Measurements from ENCODE around the gene COL7A1. TPM values are rescaled to one million over a fixed set of nuclear protein-coding genes. Genes with fewer than 3 reads are reported as not detected.
A peak's percentile ranks its signal among the peaks of the same experiment; 100 is the strongest.

Gene COL7A1
- total RNA-seq, 1 donor from 2014 or later = 62.0 TPM

- H3K4me3 Mint-ChIP-seq (ENCODE audit: unreplicated experiment) = no peak overlapping the region
- no peak for DNase-seq
- TF ChIP-seq, protein P1, sequence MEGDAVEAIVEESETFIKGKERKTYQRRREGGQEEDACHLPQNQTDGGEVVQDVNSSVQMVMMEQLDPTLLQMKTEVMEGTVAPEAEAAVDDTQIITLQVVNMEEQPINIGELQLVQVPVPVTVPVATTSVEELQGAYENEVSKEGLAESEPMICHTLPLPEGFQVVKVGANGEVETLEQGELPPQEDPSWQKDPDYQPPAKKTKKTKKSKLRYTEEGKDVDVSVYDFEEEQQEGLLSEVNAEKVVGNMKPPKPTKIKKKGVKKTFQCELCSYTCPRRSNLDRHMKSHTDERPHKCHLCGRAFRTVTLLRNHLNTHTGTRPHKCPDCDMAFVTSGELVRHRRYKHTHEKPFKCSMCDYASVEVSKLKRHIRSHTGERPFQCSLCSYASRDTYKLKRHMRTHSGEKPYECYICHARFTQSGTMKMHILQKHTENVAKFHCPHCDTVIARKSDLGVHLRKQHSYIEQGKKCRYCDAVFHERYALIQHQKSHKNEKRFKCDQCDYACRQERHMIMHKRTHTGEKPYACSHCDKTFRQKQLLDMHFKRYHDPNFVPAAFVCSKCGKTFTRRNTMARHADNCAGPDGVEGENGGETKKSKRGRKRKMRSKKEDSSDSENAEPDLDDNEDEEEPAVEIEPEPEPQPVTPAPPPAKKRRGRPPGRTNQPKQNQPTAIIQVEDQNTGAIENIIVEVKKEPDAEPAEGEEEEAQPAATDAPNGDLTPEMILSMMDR (IDR thresholded peaks at IDR 0.05; ENCODE audit: partially characterized antibody, unreplicated experiment) = no peak
- H3K27me3 Mint-ChIP-seq (ENCODE audit: unreplicated experiment) = peaks cover 8% of the 10 kb centered on the region
- H3K36me3 Mint-ChIP-seq (ENCODE audit: unreplicated experiment) = peaks cover 6% of the 10 kb centered on the region
- H3K27ac Mint-ChIP-seq (ENCODE audit: unreplicated experiment) = no peak overlapping the region
- peaks cover 25% of the 10 kb centered on the region for H3K4me1 Mint-ChIP-seq (ENCODE audit: low read depth, unreplicated experiment)
- peaks cover 15% of the 10 kb centered on the region for H3K9me3 Mint-ChIP-seq (ENCODE audit: unreplicated experiment)
Observed at GRCh38 chr3:48546203-48546829, 48.8 kb downstream of the COL7A1 start.

- no peak for DNase-seq
- peaks cover 13% of the 10 kb centered on the region for H3K9me3 Mint-ChIP-seq (ENCODE audit: unreplicated experiment)
- peaks cover 28% of the 10 kb centered on the region for H3K4me1 Mint-ChIP-seq (ENCODE audit: low read depth, unreplicated experiment)
- H3K27me3 Mint-ChIP-seq (ENCODE audit: unreplicated experiment) = peaks cover 8% of the 10 kb centered on the region
- H3K36me3 Mint-ChIP-seq (ENCODE audit: unreplicated experiment) = peaks cover 6% of the 10 kb centered on the region
- H3K27ac Mint-ChIP-seq (ENCODE audit: unreplicated experiment) = peak overlapping the region; percentile 38
- TF ChIP-seq, protein P1 (IDR thresholded peaks at IDR 0.05; ENCODE audit: partially characterized antibody, unreplicated experiment) = no peak
- H3K4me3 Mint-ChIP-seq (ENCODE audit: unreplicated experiment) = no peak overlapping the region
Observed at GRCh38 chr3:48544141-48544540, 51.0 kb downstream of the COL7A1 start.

- Mint-ChIP-seq H3K27me3 (ENCODE audit: unreplicated experiment) (peaks cover 8% of the 10 kb centered on the region), H3K4me1 (ENCODE audit: low read depth, unreplicated experiment) (peaks cover 23% of the 10 kb centered on the region), H3K9me3 (ENCODE audit: unreplicated experiment) (peaks cover 9% of the 10 kb centered on the region), H3K36me3 (ENCODE audit: unreplicated experiment) (peaks cover 6% of the 10 kb centered on the region), H3K4me3 (ENCODE audit: unreplicated experiment) (peak overlapping the region; percentile 58), H3K27ac (ENCODE audit: unreplicated experiment) (peak overlapping the region; percentile 85)
- TF ChIP-seq, protein P1 (IDR thresholded peaks at IDR 0.05; ENCODE audit: partially characterized antibody, unreplicated experiment) = no peak
- peak; percentile 56 for DNase-seq
Observed at GRCh38 chr3:48543271-48543866, 51.8 kb downstream of the COL7A1 start.

DNA sequence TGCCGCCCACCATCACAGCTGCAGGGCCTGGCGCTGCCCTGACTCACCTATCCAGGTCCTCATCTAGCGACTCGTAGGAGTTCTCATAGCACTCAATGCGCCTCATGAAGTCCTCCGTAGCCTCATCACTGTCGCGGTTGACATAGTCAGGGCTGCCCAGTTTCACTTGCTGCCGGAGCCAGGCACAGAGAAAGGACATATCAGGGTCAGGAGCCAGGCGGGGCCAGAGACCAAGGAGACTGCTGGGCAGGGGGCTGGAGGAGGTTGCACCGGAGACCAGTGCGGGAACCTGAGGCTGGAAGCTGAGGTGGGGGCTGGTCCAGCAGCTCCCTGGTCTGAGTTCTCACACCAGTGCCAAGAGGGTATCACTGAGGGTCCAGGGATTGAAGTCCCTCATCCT, 56.7 kb downstream of the COL7A1 start:
- Mint-ChIP-seq H3K27me3 (ENCODE audit: unreplicated experiment) (peaks cover 8% of the 10 kb centered on the region), H3K4me1 (ENCODE audit: low read depth, unreplicated experiment) (peaks cover 19% of the 10 kb centered on the region), H3K36me3 (ENCODE audit: unreplicated experiment) (peaks cover 14% of the 10 kb centered on the region), H3K4me3 (ENCODE audit: unreplicated experiment) (no peak overlapping the region), H3K27ac (ENCODE audit: unreplicated experiment) (no peak overlapping the region), H3K9me3 (ENCODE audit: unreplicated experiment) (peaks cover 6% of the 10 kb centered on the region)
- DNase-seq = no peak
- TF ChIP-seq, protein P1 (IDR thresholded peaks at IDR 0.05; ENCODE audit: partially characterized antibody, unreplicated experiment) = no peak

DNA sequence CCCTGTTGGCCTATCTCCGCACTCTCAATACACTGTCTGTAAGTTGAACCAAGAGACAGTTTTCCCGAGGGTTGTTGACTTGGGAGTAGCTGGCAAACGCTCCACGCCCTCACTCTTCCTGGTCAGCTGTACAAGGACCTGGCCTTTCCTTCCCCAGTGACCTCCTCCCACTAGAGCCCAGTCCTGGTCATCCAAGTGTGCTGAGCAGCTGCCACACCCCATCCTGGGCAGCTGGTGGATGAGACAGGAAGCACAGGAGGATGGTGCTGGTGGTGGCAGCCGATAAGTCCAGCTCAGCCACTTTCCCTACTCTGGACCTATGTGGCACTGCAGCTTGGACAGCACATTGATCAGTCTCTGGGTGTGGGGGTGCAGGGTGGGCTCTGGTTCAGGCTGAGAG, 58.3 kb downstream of the COL7A1 start:
- Mint-ChIP-seq H3K4me3 (ENCODE audit: unreplicated experiment) (no peak overlapping the region), H3K36me3 (ENCODE audit: unreplicated experiment) (peaks cover 8% of the 10 kb centered on the region), H3K27ac (ENCODE audit: unreplicated experiment) (no peak overlapping the region), H3K27me3 (ENCODE audit: unreplicated experiment) (peaks cover 2% of the 10 kb centered on the region), H3K9me3 (ENCODE audit: unreplicated experiment) (no peaks in the 10 kb centered on the region), H3K4me1 (ENCODE audit: low read depth, unreplicated experiment) (peaks cover 6% of the 10 kb centered on the region)
- no peak for DNase-seq
- TF ChIP-seq, protein P1 (IDR thresholded peaks at IDR 0.05; ENCODE audit: partially characterized antibody, unreplicated experiment) = no peak
